Loucy (cell line): ENCODE measurements around the gene GET4.

Experiments
- CTCF ChIP-seq: fragments of 200-600 bp; sonication (generic); conservative IDR thresholded peaks from 2 replicates; pipeline ENCODE4 v1.5.1; 2014; ENCODE audit warnings: mild to moderate bottlenecking, antibody characterized with exemption, low read length
- EZH2phosphoT487 ChIP-seq: fragments of 200-600 bp; IDR thresholded peaks from 2 replicates; pipeline ENCODE4 v1.6.1; 2018; ENCODE audit warnings: antibody characterized with exemption, mild to moderate bottlenecking, moderate library complexity, borderline replicate concordance

DNA sequence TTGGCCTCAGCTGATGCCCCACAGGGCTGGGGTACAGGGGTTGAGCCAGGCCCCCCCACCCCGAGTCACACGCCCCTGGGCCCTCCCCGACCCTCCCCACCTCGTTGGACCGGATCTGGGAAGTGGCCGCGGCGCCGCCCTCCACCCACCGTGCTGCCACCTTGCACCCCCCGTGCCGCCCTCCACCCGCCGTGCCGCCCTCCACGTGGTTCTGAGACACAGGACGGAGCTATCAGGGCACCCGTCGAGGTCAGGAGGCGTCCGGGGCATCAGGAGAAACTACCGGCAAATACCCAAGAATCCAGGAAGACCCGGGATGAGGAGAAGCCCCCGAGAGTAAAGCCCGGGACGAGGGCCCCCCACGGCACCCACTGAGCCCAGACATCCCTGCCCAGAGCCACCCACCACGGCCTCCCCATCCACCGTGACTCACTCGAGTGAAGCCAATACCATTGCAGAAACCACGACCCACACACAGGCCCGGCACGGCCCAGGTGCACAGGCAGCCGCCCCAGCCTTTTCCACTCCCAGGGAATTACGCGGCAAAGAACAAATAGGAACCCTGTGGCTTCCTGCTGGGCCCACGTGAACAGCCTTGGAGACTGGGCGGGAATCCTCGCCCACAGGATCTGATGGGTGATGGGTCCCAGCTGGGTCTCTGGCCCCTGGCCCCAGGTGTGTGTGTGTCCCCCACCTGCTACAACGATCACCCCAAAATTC lies 44.2 kb downstream of the GET4 start:
- TF ChIP-seq CTCF (no peak), EZH2phosphoT487 (no peak)
